Loucy (cell line): ENCODE data around the gene SRRM3.

Experiments used
- CTCF ChIP-seq: fragments of 200-600 bp; sonication (generic); conservative IDR thresholded peaks from 2 replicates; pipeline ENCODE4 v1.5.1; 2014; ENCODE audit warnings: mild to moderate bottlenecking, antibody characterized with exemption, low read length
- EZH2phosphoT487 ChIP-seq: fragments of 200-600 bp; IDR thresholded peaks from 2 replicates; pipeline ENCODE4 v1.6.1; 2018; ENCODE audit warnings: antibody characterized with exemption, mild to moderate bottlenecking, moderate library complexity, borderline replicate concordance

GRCh38 chr7:76328389-76328788 lies 126.7 kb downstream of the SRRM3 start:
- TF ChIP-seq CTCF (no peak), EZH2phosphoT487 (no peak)
